ENCODE measurements around the gene SCAPER.

SCAPER gene

DNA sequence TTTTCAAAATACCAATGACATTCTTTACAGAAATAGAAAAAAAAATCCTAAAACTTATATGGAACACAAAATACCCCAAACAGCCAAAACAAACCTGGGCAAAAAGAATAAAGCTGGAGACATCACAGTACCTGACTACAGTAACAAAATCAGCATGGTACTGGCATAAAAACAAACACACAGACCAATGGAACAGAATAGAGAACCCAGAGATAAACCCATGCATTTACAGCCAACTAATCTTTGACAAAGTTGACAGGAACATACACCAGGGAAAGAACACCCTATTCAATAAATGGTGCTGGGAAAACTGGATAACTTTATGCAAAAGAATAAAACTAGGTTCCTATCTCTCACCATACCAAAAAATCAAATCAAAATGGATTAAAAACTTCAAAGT lies 36.4 kb downstream of the SCAPER start:
- no peak overlapping the region for H3K4ac ChIP-seq (ENCODE audit: low read depth, low read length)
- no peak overlapping the region for H3K56ac ChIP-seq (ENCODE audit: low read length)
- H3K4me2 ChIP-seq (ENCODE audit: low read length), result no peak overlapping the region
- no peak for DNase-seq
- H2BK120ac ChIP-seq (ENCODE audit: low read depth, low read length), result no peak overlapping the region
- no peaks in the 10 kb centered on the region for H3K36me3 ChIP-seq (ENCODE audit: control insufficient read depth, insufficient read depth, low read length)
- H4K8ac ChIP-seq (ENCODE audit: low read depth, low read length), result no peak overlapping the region
- no peak overlapping the region for H3K18ac ChIP-seq (ENCODE audit: low read length)
- H3K4me3 ChIP-seq (ENCODE audit: low read length), result no peak overlapping the region
- H3K27me3 ChIP-seq (ENCODE audit: insufficient read depth, low read length, poor library complexity), result no peaks in the 10 kb centered on the region
- no peak overlapping the region for H3K9ac ChIP-seq (ENCODE audit: low read length)
- H3K4me1 ChIP-seq (ENCODE audit: control insufficient read depth, low read depth, low read length), result no peaks in the 10 kb centered on the region
- H2BK5ac ChIP-seq (ENCODE audit: low read length), result no peak overlapping the region
- H3K27ac ChIP-seq (ENCODE audit: low read depth, low read length), result no peak overlapping the region
- H3K79me1 ChIP-seq (ENCODE audit: low read length), result no peaks in the 10 kb centered on the region
- H2AK5ac ChIP-seq (ENCODE audit: low read length), result no peak overlapping the region
- no peak overlapping the region for H2BK15ac ChIP-seq (replicated peaks; ENCODE audit: low read depth)
- no peaks in the 10 kb centered on the region for H3K79me2 ChIP-seq (ENCODE audit: control insufficient read depth, insufficient read depth, low read length)
- no peak overlapping the region for H3K23ac ChIP-seq (ENCODE audit: low read length)
- no peak overlapping the region for H4K5ac ChIP-seq (ENCODE audit: low read length)

DNA sequence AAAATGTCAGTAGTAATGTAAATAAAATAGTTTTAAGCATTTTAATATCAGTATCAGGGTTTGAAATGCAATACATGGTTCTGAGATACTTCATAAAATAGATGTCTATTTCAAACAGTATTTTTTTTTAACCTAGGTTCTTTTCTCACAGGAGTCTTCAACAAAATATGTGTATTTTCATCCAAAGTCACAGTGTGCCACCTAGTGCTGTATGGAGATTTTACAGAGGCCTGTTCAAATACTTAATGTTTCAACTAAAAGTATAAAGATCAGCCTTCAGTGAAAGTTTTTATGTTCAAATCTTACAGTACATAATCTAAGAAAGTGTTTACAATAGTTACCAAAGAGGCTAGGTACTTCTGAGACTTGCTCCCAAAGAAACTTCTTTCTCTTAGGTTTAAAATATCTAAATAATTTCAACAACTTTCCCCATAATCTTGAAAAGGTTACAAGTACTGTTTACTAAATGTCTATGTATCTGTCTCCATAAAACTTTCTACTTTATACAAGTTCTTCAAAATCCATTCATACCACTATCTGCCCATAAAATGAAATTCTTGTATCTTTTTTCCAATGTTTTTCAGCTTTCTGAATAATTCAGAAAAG lies 38.3 kb downstream of the SCAPER start:
- Histone ChIP-seq H3K79me1 (ENCODE audit: low read length) (no peaks in the 10 kb centered on the region), H2BK15ac (replicated peaks; ENCODE audit: low read depth) (no peak overlapping the region), H2BK5ac (ENCODE audit: low read length) (no peak overlapping the region), H4K5ac (ENCODE audit: low read length) (no peak overlapping the region), H3K4ac (ENCODE audit: low read depth, low read length) (no peak overlapping the region), H4K8ac (ENCODE audit: low read depth, low read length) (no peak overlapping the region), H3K56ac (ENCODE audit: low read length) (no peak overlapping the region), H3K4me1 (ENCODE audit: control insufficient read depth, low read depth, low read length) (no peaks in the 10 kb centered on the region), H3K4me3 (ENCODE audit: low read length) (no peak overlapping the region), H3K27me3 (ENCODE audit: insufficient read depth, low read length, poor library complexity) (no peaks in the 10 kb centered on the region), H2BK120ac (ENCODE audit: low read depth, low read length) (no peak overlapping the region), H2AK5ac (ENCODE audit: low read length) (no peak overlapping the region), H3K9ac (ENCODE audit: low read length) (no peak overlapping the region), H3K36me3 (ENCODE audit: control insufficient read depth, insufficient read depth, low read length) (no peaks in the 10 kb centered on the region), H3K23ac (ENCODE audit: low read length) (no peak overlapping the region), H3K79me2 (ENCODE audit: control insufficient read depth, insufficient read depth, low read length) (no peaks in the 10 kb centered on the region), H3K4me2 (ENCODE audit: low read length) (no peak overlapping the region), H3K18ac (ENCODE audit: low read length) (no peak overlapping the region), H3K27ac (ENCODE audit: low read depth, low read length) (no peak overlapping the region)
- DNase-seq, result peak; percentile 30

DNA sequence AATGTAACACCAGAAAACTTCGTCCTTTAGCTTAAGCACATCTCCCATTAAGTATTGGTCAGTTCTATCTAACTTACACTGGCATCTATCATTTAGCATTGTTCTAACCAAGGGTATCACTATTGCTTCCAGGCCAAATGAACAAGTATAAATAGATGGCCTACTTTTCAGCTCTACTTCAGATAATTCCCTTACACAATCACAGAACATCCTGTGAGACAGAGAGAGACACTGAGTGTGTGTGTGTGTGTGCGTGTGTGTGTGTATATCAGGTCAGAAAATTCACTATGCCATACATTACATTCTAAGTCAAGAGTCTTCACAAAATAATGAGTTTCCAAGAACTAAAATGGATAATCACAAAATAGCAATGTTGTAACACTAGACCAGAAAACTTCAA lies 39.1 kb downstream of the SCAPER start:
- no peaks in the 10 kb centered on the region for H3K36me3 ChIP-seq (ENCODE audit: control insufficient read depth, insufficient read depth, low read length)
- DNase-seq, result no peak
- no peak overlapping the region for H3K27ac ChIP-seq (ENCODE audit: low read depth, low read length)
- H3K56ac ChIP-seq (ENCODE audit: low read length), result no peak overlapping the region
- H2BK120ac ChIP-seq (ENCODE audit: low read depth, low read length), result no peak overlapping the region
- H3K4me1 ChIP-seq (ENCODE audit: control insufficient read depth, low read depth, low read length), result no peaks in the 10 kb centered on the region
- no CpG with 5 or more reads among the region's 2 CpGs for WGBS (ENCODE audit: extremely low coverage, insufficient coverage, low lambda C conversion rate)
- H3K4me2 ChIP-seq (ENCODE audit: low read length), result no peak overlapping the region
- H4K8ac ChIP-seq (ENCODE audit: low read depth, low read length), result no peak overlapping the region
- H3K79me1 ChIP-seq (ENCODE audit: low read length), result no peaks in the 10 kb centered on the region
- H3K27me3 ChIP-seq (ENCODE audit: insufficient read depth, low read length, poor library complexity), result no peaks in the 10 kb centered on the region
- no peaks in the 10 kb centered on the region for H3K79me2 ChIP-seq (ENCODE audit: control insufficient read depth, insufficient read depth, low read length)
- no peak overlapping the region for H2BK15ac ChIP-seq (replicated peaks; ENCODE audit: low read depth)
- no peak overlapping the region for H3K23ac ChIP-seq (ENCODE audit: low read length)
- no peak overlapping the region for H2BK5ac ChIP-seq (ENCODE audit: low read length)
- H3K18ac ChIP-seq (ENCODE audit: low read length), result no peak overlapping the region
- no peak overlapping the region for H2AK5ac ChIP-seq (ENCODE audit: low read length)
- H3K4ac ChIP-seq (ENCODE audit: low read depth, low read length), result no peak overlapping the region
- H3K4me3 ChIP-seq (ENCODE audit: low read length), result no peak overlapping the region
- no peak overlapping the region for H3K9ac ChIP-seq (ENCODE audit: low read length)
- no peak overlapping the region for H4K5ac ChIP-seq (ENCODE audit: low read length)

DNA sequence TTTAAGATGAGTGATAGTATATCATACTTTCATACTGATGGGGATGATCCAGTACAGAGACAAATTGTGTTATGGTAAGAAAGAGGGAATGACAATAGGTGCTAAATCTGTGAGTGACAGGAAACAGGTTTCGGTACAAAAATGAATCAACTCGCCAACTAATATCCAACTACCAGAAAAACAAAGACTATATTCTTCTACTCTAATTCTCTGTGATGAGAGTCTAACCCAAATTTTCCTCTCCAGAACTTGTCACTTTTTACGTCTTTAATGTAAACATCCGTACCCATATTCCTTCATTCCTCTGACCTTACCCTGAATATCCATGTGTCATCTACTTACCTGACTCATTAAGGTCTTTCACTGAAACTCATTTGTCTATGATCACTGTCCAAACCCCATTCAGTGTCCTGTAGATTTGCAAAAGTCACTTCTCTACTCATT lies 39.6 kb downstream of the SCAPER start:
- no peaks in the 10 kb centered on the region for H3K27me3 ChIP-seq (ENCODE audit: insufficient read depth, low read length, poor library complexity)
- H3K4me3 ChIP-seq (ENCODE audit: low read length), result no peak overlapping the region
- no peak for DNase-seq
- no peak overlapping the region for H3K23ac ChIP-seq (ENCODE audit: low read length)
- no peaks in the 10 kb centered on the region for H3K36me3 ChIP-seq (ENCODE audit: control insufficient read depth, insufficient read depth, low read length)
- H2BK120ac ChIP-seq (ENCODE audit: low read depth, low read length), result no peak overlapping the region
- no peak overlapping the region for H3K18ac ChIP-seq (ENCODE audit: low read length)
- no peak overlapping the region for H3K4ac ChIP-seq (ENCODE audit: low read depth, low read length)
- no peaks in the 10 kb centered on the region for H3K79me2 ChIP-seq (ENCODE audit: control insufficient read depth, insufficient read depth, low read length)
- H3K27ac ChIP-seq (ENCODE audit: low read depth, low read length), result no peak overlapping the region
- H4K8ac ChIP-seq (ENCODE audit: low read depth, low read length), result no peak overlapping the region
- no peak overlapping the region for H2BK5ac ChIP-seq (ENCODE audit: low read length)
- H3K79me1 ChIP-seq (ENCODE audit: low read length), result no peaks in the 10 kb centered on the region
- no peak overlapping the region for H4K5ac ChIP-seq (ENCODE audit: low read length)
- H2BK15ac ChIP-seq (replicated peaks; ENCODE audit: low read depth), result no peak overlapping the region
- H2AK5ac ChIP-seq (ENCODE audit: low read length), result no peak overlapping the region
- no peak overlapping the region for H3K56ac ChIP-seq (ENCODE audit: low read length)
- H3K4me1 ChIP-seq (ENCODE audit: control insufficient read depth, low read depth, low read length), result no peaks in the 10 kb centered on the region
- H3K9ac ChIP-seq (ENCODE audit: low read length), result no peak overlapping the region
- no peak overlapping the region for H3K4me2 ChIP-seq (ENCODE audit: low read length)
- WGBS (ENCODE audit: extremely low coverage, insufficient coverage, low lambda C conversion rate), result no CpG with 5 or more reads among the region's 4 CpGs

DNA sequence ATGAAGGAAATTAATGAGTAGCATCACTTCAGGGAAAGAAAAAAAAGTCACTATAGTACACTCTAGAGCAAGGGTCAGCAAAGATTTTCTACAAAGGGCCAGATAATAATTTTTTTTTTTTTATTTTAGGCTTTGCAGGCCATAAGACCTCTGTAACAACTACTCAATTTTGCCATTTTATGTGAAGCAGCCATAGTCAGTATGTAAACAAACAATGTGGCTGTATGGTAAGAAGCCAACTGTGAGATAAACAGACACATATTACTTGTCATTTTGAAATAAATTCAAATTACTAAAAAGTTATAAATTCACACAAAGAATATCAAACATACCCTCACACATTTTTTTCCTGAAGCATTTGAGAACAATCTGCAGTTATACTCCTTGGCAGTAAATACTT lies 40.6 kb downstream of the SCAPER start:
- Histone ChIP-seq H3K23ac (ENCODE audit: low read length) (no peak overlapping the region), H2BK5ac (ENCODE audit: low read length) (no peak overlapping the region), H4K5ac (ENCODE audit: low read length) (no peak overlapping the region), H2BK15ac (replicated peaks; ENCODE audit: low read depth) (no peak overlapping the region), H3K79me1 (ENCODE audit: low read length) (no peaks in the 10 kb centered on the region), H2AK5ac (ENCODE audit: low read length) (no peak overlapping the region), H3K4me3 (ENCODE audit: low read length) (no peak overlapping the region), H3K36me3 (ENCODE audit: control insufficient read depth, insufficient read depth, low read length) (no peaks in the 10 kb centered on the region), H3K9ac (ENCODE audit: low read length) (no peak overlapping the region), H3K27me3 (ENCODE audit: insufficient read depth, low read length, poor library complexity) (no peaks in the 10 kb centered on the region), H3K56ac (ENCODE audit: low read length) (no peak overlapping the region), H4K8ac (ENCODE audit: low read depth, low read length) (no peak overlapping the region), H3K4ac (ENCODE audit: low read depth, low read length) (no peak overlapping the region), H2BK120ac (ENCODE audit: low read depth, low read length) (no peak overlapping the region), H3K27ac (ENCODE audit: low read depth, low read length) (no peak overlapping the region), H3K4me1 (ENCODE audit: control insufficient read depth, low read depth, low read length) (no peaks in the 10 kb centered on the region), H3K4me2 (ENCODE audit: low read length) (no peak overlapping the region), H3K79me2 (ENCODE audit: control insufficient read depth, insufficient read depth, low read length) (no peaks in the 10 kb centered on the region), H3K18ac (ENCODE audit: low read length) (no peak overlapping the region)
- DNase-seq, result no peak

DNA sequence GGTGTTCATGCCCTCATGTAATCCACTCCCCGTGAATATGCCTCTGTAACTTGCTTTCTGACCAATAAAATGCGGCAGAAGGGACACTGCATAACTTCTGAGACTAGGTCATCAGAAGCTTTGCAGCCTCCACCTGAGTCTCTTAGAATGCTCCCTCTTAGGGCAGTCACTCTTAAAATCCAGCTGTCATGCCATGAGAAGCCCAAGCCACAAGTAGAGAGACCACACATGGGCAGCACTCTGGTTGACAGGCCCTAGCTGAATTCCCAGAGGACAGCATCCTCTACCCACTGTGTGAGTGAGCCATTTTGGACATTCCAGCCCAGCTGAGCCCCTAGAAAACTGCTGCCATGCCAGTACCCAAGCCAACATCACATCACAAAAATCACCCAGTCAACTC lies 41.4 kb downstream of the SCAPER start:
- Histone ChIP-seq H3K4me3 (ENCODE audit: low read length) (no peak overlapping the region), H3K36me3 (ENCODE audit: control insufficient read depth, insufficient read depth, low read length) (no peaks in the 10 kb centered on the region), H3K79me1 (ENCODE audit: low read length) (no peaks in the 10 kb centered on the region), H3K79me2 (ENCODE audit: control insufficient read depth, insufficient read depth, low read length) (no peaks in the 10 kb centered on the region), H3K27me3 (ENCODE audit: insufficient read depth, low read length, poor library complexity) (no peaks in the 10 kb centered on the region), H3K18ac (ENCODE audit: low read length) (no peak overlapping the region), H3K4ac (ENCODE audit: low read depth, low read length) (no peak overlapping the region), H4K5ac (ENCODE audit: low read length) (no peak overlapping the region), H3K27ac (ENCODE audit: low read depth, low read length) (no peak overlapping the region), H3K23ac (ENCODE audit: low read length) (no peak overlapping the region), H2BK120ac (ENCODE audit: low read depth, low read length) (no peak overlapping the region), H3K56ac (ENCODE audit: low read length) (no peak overlapping the region), H3K4me2 (ENCODE audit: low read length) (no peak overlapping the region), H2AK5ac (ENCODE audit: low read length) (no peak overlapping the region), H4K8ac (ENCODE audit: low read depth, low read length) (no peak overlapping the region), H2BK5ac (ENCODE audit: low read length) (no peak overlapping the region), H3K4me1 (ENCODE audit: control insufficient read depth, low read depth, low read length) (no peaks in the 10 kb centered on the region), H3K9ac (ENCODE audit: low read length) (no peak overlapping the region), H2BK15ac (replicated peaks; ENCODE audit: low read depth) (no peak overlapping the region)
- peak; percentile 5 for DNase-seq
- WGBS (ENCODE audit: extremely low coverage, insufficient coverage, low lambda C conversion rate), result no CpG with 5 or more reads among the region's 2 CpGs

All from mesendoderm (in vitro differentiated cells).